Fibroblast of villous mesenchyme (primary cell): Measurements from ENCODE around the gene HES7. TPM values are rescaled to one million over a fixed set of nuclear protein-coding genes. Genes with fewer than 3 reads are reported as not detected.

ENCODE experiments used
- DNase-seq: peaks from one replicate; pipeline ENCODE4 v3.0.0-alpha.2; 2010; ENCODE audit warnings: low read depth
- H3K4me3 ChIP-seq: 2 replicates; pipeline ENCODE4 v1.5.1; 2011; ENCODE audit warnings: low read depth, mild to moderate bottlenecking, low read length
- CTCF ChIP-seq: IDR thresholded peaks from 2 replicates; pipeline ENCODE4 v1.5.1; 2012; ENCODE audit warnings: low read depth, mild to moderate bottlenecking, low read length; ENCODE audit not compliant: insufficient read depth
- total RNA-seq: library from RNA; depleted of rRNA; stranded (reverse); fragments of >200 nt; gene quantifications from 2 replicates; pipeline ENCODE4 v1.2.3, GENCODE V29; 2012

The HES7 gene
- total RNA-seq, 1 donor = not detected

DNA sequence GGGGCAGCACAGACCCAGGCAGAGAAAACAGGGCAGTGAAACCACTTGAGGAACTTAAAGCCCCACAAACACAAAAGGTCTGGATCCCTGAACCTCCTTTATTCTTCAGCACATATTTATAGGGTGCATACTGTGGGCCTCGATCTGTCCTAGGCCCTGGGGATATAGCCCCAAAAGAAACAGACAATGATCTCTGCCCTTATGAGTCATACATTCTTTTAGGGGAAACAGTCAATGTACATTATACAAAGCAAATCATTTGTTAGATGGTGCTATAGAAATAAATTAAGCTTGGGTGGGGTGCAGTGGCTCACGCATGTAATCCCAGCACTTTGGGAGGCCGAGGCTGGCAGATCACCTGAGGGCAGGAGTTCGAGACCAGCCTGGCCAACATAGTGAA lies 10.0 kb upstream of the HES7 start:
- no peak for DNase-seq
- no peak overlapping the region for H3K4me3 ChIP-seq
- TF ChIP-seq CTCF = no peak

DNA sequence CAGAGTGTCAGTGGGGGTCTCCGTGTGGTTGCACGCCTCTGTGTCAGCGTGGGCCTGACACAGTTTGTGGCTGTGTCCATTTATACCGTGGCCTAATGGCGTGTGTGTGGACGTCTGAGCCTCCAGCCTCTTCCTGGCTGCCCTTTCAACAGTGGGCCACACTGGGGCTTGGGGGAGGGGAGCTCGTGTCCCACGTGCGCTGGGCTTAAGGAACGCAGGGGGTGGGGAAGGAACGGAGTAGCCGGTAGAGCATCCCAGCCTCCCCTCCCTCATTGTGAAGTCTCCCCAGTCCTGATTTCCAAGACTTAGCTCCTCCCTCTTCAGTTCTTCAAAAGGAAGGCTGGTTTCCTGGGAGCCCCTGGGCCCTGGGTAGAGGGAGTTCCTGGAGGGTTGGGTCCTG lies 9.5 kb upstream of the HES7 start:
- no peak for DNase-seq
- TF ChIP-seq CTCF = no peak
- H3K4me3 ChIP-seq = no peak overlapping the region

DNA sequence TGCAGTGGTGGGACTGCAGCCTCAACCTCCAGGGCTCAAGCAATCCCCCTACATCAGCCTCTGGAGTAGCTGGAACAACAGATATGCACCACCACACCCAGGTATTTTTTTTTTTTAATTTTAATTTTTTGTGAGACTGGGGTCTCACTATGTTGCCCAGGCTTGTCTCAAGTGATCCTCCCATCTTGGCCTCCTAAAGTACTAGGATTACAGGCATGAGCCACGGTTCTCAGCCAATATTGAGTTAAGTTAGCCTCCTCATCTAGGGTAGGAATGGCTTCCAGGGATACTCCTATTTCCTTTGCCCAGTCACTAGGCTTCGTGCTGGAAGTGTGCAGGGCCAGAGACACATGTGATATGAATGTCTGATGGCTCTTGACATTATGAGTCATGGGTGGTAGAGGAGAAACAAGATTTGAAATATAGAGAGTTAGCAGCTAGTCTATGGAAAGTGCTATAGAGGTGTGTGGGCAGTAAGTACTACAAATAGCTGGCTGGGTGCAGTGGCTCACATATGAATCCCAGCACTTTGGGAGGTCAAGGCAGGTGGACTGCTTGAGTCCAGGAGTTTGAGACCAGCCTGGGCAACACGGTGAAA lies 8.0 kb upstream of the HES7 start:
- no peak overlapping the region for H3K4me3 ChIP-seq
- no peak for DNase-seq
- TF ChIP-seq CTCF = no peak

DNA sequence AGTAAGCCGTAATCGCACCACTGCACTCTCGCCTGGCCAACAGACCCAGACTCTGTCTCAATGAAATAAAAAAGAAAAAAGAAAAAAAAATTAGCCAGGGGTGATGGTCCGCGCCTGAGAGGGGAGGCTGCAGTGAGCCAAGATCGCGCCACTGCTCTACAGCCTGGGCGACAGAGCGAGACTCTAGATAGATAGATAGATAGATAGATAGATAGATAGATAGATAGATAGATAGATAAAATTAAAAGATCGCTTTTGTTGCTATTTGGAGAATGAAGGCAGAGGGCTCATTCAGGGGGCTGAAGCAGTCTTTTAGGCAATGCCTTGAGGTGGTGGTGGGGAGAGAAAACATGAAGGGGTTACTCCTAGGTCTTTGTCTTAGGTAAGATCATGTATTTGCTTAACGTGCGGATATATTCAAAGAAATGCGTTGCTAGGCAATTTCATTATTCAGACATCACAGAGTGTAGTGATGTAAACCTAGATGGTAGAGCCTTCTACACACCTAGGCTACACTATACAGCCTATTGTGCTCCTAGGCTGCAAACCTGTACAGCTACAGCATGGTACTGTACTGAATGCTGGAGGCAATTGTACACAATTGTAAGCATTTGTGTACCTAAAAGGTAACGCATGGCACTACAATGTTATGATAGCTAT lies 4.3 kb upstream of the HES7 start:
- no peak for TF ChIP-seq CTCF

GRCh38 chr17:8126491-8127066 lies 2.7 kb upstream of the HES7 start:
- TF ChIP-seq CTCF = no peak
- DNase-seq = peak; percentile 63
- H3K4me3 ChIP-seq = peak overlapping the region; percentile 79

More for the DNA sequence above, 4.3 kb upstream of the HES7 start:
- no peak overlapping the region for H3K4me3 ChIP-seq
- DNase-seq = no peak

DNA sequence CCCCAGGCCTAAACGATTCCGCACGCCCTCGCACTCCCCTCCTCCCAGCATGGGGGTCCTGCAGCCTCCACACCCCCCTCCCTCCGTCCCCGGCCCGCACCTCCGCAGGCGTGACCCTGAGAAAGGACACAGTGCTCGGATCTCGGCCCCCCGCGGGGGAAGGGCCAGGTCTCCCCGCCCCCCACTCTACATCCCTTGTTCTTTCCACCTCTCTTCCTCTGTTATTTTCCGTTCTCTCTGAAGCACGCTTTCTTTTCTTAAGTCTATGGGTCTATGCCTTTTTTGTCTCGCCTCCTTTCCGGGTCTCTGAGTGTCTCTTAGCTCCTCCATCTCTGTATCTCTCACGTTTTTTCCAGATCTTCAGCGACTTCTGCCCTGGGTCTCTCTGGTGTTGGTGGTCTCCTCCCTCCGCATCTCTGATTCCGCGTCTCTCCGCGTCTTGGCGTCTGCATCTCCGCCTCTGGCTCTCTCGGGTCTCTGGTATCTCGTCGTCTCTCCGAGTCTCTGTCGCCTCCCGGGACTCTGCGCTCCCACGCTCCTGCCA lies 2.1 kb upstream of the HES7 start:
- DNase-seq = peak; percentile 49
- no peak for TF ChIP-seq CTCF
- H3K4me3 ChIP-seq = peak overlapping the region; percentile 79
